NCI-H1436 (cell line): ENCODE measurements around the gene PGC.
A peak's percentile ranks its signal among the peaks of the same experiment; 100 is the strongest.

Source experiments
- DNase-seq: peaks from one replicate; lab custom pipeline; 2025; lab: John Stamatoyannopoulos, UW

The PGC gene

DNA sequence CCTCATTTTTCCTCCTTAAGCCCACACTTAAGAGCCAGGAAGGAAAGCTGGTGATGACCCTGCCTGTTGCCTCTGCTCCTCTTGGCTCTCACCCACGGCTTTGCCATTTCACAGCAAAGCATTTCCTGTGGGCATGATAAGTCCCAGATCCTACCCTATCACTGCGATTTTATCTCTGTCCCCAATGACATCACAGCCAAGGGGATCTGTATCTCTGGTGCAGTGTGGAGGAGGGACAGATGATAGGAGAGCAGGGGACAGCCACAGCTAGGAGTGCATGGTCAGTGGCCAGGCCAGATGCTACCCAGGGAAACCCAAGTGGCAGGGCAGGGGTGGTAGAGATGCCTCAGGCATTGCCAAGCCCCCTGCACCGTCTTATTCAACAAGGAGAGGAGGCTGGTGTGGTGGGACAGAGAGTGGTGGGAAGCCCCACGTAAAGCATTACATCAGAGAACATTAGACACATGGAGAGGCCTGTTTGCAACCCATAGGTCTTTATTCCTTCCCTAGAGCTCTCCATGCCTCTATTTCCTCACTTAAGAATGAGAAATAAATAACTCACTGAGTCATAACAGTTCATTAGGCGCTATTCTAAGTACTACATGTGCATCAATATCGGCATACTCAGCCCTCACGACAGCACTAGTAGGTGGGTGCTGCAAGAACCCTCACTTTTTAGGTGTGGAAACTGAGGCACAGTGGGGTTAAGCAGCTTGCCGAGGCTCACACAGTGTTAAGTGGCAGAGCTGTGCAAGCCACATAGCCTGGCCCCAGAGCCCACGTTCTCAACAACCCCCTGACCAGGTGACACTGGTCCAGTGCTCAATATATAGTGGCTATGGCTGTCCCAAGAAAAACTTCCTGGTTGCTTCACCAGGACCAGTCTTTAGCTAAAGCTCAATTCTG, 16.4 kb downstream of the PGC start:
- DNase-seq: no peak

DNA sequence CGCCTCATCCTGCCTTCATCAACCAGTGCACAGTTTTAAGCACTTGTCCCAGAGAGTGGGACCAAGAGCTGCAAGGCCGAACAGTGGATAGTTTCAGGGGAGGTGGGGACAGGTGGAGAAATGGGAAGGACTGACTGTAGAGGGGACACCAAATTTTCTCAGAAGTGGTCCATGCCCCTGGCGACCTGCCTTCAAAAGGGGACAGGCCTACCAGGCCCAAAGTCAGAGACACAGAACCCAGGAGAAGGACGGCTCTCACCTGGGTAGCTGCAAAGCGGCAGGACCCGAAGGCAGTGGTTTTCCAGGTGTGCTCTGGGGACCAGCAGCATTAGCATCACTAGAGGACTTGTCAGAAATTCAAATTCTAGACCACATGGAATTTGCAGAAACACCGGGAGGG, 17.6 kb downstream of the PGC start:
- DNase-seq: no peak

GRCh38 chr6:41728954-41729353, 18.2 kb downstream of the PGC start:
- DNase-seq: no peak

- DNase-seq: no peak
These were observed 18.9 kb downstream of the PGC start for GRCh38 chr6:41728073-41728936.

GRCh38 chr6:41727705-41728072, 19.5 kb downstream of the PGC start:
- no peak for DNase-seq

DNA sequence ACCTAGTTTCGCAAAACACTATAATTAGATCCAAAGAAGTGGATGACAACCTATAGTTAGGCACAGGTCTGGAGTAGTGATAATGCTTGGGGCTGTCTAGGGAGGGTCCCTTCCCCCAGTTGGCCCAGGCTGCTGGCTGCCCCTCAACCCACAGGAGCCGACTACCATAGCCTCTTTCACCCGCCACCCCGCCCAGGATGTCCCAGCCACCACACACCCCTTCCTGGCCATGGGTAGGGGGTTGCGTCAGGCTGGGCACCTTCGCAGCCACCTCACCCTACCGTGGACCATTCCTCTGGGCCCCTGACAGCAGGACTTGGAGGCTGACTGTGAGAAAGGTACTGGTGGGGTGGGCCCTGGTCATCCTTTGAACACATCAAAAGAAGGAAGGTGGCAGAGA, 20.3 kb downstream of the PGC start:
- no peak for DNase-seq

- DNase-seq: no peak
These were observed 22.4 kb downstream of the PGC start for GRCh38 chr6:41724586-41725501.

- DNase-seq: no peak
These were observed 23.0 kb downstream of the PGC start for GRCh38 chr6:41724228-41724580.

DNA sequence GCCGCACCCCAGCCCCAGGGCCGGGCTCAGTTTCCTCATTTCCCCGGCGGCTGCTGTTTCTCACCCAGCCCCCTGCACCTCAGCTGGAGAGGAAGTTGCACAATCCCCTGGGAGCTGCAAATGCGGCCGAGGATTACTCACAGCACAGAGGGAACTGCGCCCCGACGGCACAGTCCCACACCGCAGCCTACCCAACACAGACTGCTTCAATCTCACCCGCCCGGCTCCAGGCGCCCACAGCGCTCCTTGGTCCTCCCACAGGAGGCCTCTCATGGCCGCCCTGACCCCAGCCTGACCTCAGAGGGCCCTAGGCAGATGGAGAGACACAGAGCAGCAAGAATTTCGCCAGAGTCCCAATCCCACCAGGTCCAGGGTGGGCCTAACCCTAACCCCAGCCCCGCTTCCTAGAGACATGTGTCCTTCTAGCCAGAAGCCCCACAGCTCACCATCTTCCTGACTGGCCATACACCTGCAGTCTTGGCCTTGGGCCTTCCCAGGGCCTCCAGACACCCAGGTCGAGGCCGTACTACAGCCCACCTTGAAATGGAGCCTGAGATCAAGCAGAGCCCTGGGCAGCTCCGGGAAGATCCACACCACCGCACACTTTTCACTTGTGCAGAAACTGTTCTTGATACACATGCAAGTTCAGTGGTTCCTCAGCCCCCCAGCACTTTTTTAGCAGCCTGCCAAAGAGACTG, 23.5 kb downstream of the PGC start:
- DNase-seq: peak; percentile 85

- no peak for DNase-seq
These were observed 24.1 kb downstream of the PGC start for GRCh38 chr6:41722969-41723529.

GRCh38 chr6:41721414-41721813, 25.8 kb downstream of the PGC start:
- no peak for DNase-seq

DNA sequence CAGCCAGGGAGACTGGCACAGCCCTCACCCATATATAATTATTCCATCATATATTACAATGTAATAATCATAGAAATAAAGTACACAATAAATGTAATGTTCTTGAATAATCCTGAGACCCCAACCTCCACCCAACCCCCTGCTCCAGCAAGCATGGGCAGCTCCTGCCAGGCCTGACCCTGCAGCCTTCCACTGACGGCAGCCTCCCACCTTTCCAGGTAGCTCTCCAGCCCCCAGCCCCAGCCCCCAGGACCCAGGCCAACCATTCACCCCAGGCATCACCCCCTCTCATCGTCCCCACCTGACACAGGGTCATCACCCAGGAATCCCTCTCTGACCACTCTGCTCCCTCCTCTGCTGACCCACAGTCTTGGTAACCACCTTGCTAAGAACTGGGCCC, 26.4 kb downstream of the PGC start:
- no peak for DNase-seq

GRCh38 chr6:41720262-41720620, 27.0 kb downstream of the PGC start:
- no peak for DNase-seq

- DNase-seq: no peak
These were observed 27.5 kb downstream of the PGC start for GRCh38 chr6:41719436-41720261.

DNA sequence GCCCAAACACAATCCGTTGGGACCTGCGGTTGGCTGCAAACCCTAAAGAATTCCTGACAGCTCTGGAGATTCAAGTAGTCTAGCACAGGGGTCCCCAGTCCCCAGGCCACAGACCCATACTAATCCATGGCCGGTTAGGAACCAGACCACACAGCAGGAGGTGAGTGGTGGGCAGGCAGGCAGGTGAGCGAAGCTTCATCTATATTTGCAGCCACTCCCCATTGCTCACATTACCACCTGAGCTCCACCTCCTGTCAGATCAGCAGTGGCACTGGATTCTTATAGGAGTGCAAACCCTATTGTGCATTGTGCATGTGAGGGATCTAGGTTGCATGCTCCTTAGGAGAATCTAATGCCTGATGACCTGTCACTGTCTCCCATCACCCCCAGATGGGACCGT, 28.4 kb downstream of the PGC start:
- DNase-seq: no peak

DNA sequence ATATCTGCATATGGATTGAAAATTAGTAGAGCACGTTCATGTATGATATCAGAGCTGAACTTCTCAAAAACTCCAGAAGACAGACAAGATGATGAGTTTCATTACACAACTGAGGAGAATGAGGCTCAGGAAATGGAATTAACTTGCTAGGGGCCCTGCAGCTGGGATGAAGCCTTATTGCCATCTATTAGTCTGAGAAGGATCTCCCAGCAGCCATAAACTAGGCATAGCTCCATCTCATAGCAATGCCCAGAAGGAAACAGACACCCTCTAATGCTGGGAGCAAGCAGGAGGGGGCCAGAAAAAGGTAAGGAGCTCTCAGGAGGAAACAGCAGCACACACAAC, 29.8 kb downstream of the PGC start:
- no peak for DNase-seq

DNA sequence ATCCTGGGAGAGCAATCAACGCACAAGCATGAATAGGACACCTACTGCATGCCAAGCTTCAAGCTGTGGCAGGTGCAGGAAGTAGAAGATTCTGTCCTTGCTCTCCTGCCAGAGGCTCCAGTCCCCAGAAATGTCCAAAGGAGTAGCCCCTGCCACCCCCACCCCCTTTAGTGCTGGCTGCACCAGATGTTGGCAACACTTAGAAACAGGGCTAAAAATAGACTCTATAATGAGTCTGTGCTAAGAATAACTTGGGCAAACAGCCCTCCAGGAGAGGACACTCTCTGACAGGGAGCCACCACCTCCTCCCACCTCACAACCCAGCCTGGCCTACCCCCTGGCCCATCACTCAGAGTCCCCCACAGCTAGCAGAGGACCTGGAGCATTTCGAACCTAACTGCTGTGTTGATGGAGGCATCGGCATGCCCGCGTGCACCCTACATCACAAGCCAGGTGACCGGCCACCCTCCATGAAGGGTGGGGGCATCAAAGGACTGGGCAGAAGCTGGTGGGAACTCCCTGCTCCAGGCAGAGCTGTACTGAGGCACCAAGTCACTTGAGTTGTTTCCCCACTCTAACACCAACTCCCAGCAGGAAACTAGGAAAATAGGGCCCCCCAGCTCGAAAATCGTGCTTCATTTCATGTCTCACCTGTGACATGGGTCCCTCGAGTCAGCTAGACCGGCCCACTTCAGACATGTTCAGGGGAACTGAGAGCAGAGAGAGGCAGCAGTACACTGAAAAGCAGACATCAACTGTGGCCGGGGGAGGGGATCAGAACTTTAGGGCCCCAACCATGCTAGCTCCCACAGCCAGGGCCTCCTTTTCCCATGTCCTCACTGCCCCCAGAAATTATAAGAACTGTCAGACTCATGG, 30.4 kb downstream of the PGC start:
- DNase-seq: no peak

DNA sequence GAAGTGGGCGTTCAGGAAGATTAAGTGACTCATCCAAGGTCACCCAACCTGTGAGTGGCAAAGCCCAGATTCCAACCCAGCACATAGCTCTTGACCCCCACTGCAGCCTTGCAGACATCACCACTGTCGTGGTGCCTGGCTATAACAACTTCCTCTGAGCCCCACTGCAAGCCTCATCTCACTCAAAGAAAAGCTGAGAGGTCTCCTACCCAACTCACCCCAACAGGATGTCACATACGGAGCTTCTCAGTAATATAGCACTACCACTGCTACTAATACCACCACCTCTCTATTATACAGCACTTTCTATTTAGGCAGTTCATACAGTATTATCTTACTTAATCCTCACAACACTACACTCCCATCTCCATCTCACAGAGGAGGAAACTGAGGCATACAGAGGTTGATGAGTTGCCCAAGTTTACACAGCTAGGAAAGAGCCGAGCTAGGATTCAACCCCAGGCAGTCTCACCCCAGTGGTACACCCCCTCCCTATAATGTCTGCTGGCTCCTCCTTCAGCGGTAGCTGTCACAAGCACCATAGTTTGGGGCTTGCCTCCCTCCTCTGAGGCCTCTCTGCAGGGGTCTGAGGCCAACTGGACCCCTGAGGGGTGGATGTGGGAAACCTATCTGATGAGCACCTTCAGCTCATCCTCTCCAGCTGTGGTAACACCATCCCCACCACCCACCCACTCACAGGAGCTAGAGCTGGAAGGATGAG, 31.2 kb downstream of the PGC start:
- DNase-seq: no peak
